Measurements from ENCODE around the gene LNPK.

DNA sequence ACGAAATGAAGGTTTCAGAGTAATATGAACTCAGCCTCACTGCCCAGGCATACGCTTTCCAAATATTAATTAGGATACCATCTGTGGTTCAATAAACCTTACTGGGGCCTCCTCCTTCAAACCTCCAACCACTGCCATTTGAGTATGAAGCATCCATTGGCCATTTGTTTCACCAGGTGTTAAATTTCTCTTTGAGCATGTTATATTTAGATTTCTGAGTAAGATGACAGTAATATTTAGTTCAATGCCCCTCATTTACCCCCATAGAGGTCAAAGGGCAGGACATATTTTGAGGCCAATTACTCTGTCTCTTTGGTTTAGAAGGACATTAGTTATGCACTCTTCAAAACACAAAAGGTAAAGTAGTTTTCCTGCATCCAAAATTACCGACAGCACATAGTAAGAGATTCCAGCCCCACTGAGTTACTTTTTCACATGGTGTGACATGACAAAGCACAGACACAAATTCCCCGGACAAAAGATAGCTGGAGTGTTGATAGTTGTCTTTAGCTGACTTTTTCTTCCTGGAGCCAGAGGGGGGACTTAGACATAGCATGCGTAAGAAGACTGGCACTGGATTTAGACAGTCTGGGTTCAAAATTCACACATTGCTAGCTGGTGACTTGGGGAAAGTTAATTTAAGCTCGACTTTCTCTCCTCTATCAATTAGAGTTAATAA is 33.1 kb upstream of the LNPK start:
- TF ChIP-seq CREB1 (IDR thresholded peaks at IDR 0.05; ENCODE audit: low read depth) (no peak), CEBPB (IDR thresholded peaks at IDR 0.05) (no peak), TEAD4 (IDR thresholded peaks at IDR 0.05) (no peak), YY1 (IDR thresholded peaks at IDR 0.05; ENCODE audit: low read depth) (no peak)
- TF ChIP-seq, protein P1, sequence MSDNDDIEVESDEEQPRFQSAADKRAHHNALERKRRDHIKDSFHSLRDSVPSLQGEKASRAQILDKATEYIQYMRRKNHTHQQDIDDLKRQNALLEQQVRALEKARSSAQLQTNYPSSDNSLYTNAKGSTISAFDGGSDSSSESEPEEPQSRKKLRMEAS (IDR thresholded peaks at IDR 0.05) = no peak
- TF ChIP-seq, protein P2, sequence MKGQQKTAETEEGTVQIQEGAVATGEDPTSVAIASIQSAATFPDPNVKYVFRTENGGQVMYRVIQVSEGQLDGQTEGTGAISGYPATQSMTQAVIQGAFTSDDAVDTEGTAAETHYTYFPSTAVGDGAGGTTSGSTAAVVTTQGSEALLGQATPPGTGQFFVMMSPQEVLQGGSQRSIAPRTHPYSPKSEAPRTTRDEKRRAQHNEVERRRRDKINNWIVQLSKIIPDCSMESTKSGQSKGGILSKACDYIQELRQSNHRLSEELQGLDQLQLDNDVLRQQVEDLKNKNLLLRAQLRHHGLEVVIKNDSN (IDR thresholded peaks at IDR 0.05) = no peak
- TF ChIP-seq, protein P3, sequence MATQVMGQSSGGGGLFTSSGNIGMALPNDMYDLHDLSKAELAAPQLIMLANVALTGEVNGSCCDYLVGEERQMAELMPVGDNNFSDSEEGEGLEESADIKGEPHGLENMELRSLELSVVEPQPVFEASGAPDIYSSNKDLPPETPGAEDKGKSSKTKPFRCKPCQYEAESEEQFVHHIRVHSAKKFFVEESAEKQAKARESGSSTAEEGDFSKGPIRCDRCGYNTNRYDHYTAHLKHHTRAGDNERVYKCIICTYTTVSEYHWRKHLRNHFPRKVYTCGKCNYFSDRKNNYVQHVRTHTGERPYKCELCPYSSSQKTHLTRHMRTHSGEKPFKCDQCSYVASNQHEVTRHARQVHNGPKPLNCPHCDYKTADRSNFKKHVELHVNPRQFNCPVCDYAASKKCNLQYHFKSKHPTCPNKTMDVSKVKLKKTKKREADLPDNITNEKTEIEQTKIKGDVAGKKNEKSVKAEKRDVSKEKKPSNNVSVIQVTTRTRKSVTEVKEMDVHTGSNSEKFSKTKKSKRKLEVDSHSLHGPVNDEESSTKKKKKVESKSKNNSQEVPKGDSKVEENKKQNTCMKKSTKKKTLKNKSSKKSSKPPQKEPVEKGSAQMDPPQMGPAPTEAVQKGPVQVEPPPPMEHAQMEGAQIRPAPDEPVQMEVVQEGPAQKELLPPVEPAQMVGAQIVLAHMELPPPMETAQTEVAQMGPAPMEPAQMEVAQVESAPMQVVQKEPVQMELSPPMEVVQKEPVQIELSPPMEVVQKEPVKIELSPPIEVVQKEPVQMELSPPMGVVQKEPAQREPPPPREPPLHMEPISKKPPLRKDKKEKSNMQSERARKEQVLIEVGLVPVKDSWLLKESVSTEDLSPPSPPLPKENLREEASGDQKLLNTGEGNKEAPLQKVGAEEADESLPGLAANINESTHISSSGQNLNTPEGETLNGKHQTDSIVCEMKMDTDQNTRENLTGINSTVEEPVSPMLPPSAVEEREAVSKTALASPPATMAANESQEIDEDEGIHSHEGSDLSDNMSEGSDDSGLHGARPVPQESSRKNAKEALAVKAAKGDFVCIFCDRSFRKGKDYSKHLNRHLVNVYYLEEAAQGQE (IDR thresholded peaks at IDR 0.05; ENCODE audit: low read depth) = no peak
